Pancreas (tissue), 10 donors: Measurements from ENCODE around the gene HOXA9. TPM values are rescaled to one million over a fixed set of nuclear protein-coding genes. Genes with fewer than 3 reads are reported as not detected.

Experiments
- ATAC-seq, 4 donors: fragments of 200-7000 bp; cut with Tn5 transposase; one replicate each; pipeline versions ENCODE4 v1.8.0 to v1.9.1; 2020; ENCODE audit warnings: mild to moderate bottlenecking in 4 of 4, moderate library complexity in 4 of 4
- DNase-seq, 6 donors: peaks; one replicate each; pipeline ENCODE4 v3.0.0-alpha.2; 2020
- FAIRE-seq: peaks from 2 replicates; lab custom pipeline; 2012; peaks lifted over from hg19 to GRCh38; lab: Jason Lieb, UNC
- H3K27ac ChIP-seq, 4 donors: fragments of 200-600 bp; sonication (generic); 1 replicate in 3 of 4; 2 replicates in 1 of 4; pipeline versions ENCODE4 v1.5.0 to v1.8.0; 2020
- H3K27me3 ChIP-seq, 4 donors: fragments of 200-600 bp; one replicate each; pipeline ENCODE4 v1.8.0; 2021
- H3K36me3 ChIP-seq, 3 donors: fragments of 200-600 bp; sonication (generic) in 1 of 3; one replicate each; pipeline versions ENCODE4 v1.5.0 to v1.8.0; 2020 to 2021
- H3K4me1 ChIP-seq, 3 donors: fragments of 200-600 bp; one replicate each; pipeline ENCODE4 v1.8.0; 2021
- H3K4me3 ChIP-seq, 4 donors: fragments of 200-600 bp; sonication (generic) in 2 of 4; one replicate each; pipeline versions ENCODE4 v1.5.0 to v1.8.0; 2020 to 2021
- H3K9me3 ChIP-seq, 4 donors: fragments of 200-600 bp; one replicate each; pipeline ENCODE4 v1.8.0; 2021
- WGBS, 2 donors: extraction: QIAGEN DNeasy Blood & Tissue Kit; methylation state at CpG; one replicate each; pipeline ENCODE4 v1.1.7; 2013; 5-methylcytosine and 5-hydroxymethylcytosine counted together
- intact Hi-C, 3 donors: fragments of 100-400 bp; cut with DNase I; formaldehyde crosslinking; loops; one replicate each; pipeline versions ENCODE4 v1.11.1 to v1.14.2; 2022
- polyA plus RNA-seq, 2 donors: library from polyadenylated mRNA; stranded (reverse); fragments of 200-250 nt; gene quantifications; one replicate each; pipeline ENCODE4 v1.2.3, GENCODE V29; 2013
- total RNA-seq, 6 donors: library from RNA; stranded (reverse); fragmentation: NEBNext Ultra II Directional in 4 of 6; extraction: Animal tissue kit (Norgen Biotek cat#: 25700) in 4 of 6; gene quantifications; one replicate each; pipeline versions ENCODE4 v1.2.1 to v1.2.4, GENCODE V29; 2021 to 2023
- TF ChIP-seq, protein P1 (sequence below), 4 donors: fragments of 200-600 bp; sonication (generic) in 3 of 4; IDR thresholded peaks; one replicate each; pipeline versions ENCODE4 v1.5.0 to v1.8.0; 2021; ENCODE audit warnings: antibody characterized with exemption in 4 of 4
- donor health status: healthy with polysubstance abuse.
- donor health status: DM: no; HTN: no; CAD: no; lungs with moderate emphysema.
- donor health status: DM: no; HTN: no; CAD: no.
- donor health status: control.
- donor health status: control.
- donor health status: Bipolar disorder and iron deficiency.
- donor health status: DM: yes; HTN: yes; CAD: no.
- donor health status: DM: no; HTN: no; CAD: no.
- donor health status: DM: no; HTN: no; CAD: no.
- donor health status: DM: yes; HTN: yes; CAD: no.

Gene HOXA9
- total and polyA plus RNA-seq, 8 donors = 0.09 to 0.13 TPM; not detected in 6

DNA sequence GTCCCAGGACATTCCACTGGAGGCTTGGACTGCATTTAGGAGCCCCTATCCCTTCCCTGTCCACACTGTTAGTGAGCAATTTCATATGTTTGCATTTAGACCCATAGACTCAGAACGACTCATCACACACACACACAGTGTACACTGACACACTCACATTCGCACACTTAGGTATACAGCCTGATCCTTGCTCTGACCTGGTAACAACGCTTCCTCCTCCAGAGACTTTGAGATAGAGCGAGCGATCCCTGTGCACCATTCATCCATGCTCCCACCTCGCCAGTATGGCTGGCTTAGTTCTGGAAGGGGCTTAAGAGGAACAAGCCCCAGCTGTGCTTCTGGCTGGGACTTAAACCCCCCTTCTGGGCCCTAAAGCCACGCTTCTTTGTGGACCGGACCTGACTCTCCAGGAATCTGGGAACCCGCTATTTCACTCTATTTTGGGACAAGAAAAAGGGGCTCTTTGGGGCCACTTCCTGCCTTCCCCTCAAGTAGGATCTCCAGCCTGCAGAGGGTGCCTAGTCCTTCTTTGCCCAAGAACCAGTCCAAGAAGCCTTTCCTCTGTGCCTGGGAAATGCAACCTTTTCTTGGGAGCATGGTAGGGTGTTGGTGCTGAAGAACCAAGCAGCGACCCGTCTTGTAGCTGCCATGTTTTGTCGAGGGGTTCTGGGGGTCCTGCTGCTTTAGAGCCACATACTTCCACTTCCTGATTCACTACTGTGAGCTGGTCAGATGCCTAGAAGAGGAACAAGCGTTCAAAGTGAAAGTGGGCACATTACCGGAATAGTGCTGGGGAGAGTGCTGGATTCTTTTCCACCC lies 35.6 kb upstream of the HOXA9 start:
- Histone ChIP-seq H3K4me1 (peaks cover 0 to 15% (median 6%) of the 10 kb centered on the region in 3 donors), H3K9me3 (no peaks in the 10 kb centered on the region), H3K27me3 (peaks cover 10 to 83% (median 24%) of the 10 kb centered on the region in 4 donors), H3K36me3 (no peaks in the 10 kb centered on the region), H3K4me3 (peak overlapping the region in 1 of 4 donors; percentile 35), H3K27ac (no peak overlapping the region)
- ATAC-seq = peak in 3 of 4 donors; percentile 26 to 49 (median 46)
- TF ChIP-seq, protein P1, sequence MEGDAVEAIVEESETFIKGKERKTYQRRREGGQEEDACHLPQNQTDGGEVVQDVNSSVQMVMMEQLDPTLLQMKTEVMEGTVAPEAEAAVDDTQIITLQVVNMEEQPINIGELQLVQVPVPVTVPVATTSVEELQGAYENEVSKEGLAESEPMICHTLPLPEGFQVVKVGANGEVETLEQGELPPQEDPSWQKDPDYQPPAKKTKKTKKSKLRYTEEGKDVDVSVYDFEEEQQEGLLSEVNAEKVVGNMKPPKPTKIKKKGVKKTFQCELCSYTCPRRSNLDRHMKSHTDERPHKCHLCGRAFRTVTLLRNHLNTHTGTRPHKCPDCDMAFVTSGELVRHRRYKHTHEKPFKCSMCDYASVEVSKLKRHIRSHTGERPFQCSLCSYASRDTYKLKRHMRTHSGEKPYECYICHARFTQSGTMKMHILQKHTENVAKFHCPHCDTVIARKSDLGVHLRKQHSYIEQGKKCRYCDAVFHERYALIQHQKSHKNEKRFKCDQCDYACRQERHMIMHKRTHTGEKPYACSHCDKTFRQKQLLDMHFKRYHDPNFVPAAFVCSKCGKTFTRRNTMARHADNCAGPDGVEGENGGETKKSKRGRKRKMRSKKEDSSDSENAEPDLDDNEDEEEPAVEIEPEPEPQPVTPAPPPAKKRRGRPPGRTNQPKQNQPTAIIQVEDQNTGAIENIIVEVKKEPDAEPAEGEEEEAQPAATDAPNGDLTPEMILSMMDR (IDR thresholded peaks at IDR 0.05) = no peak
- intact Hi-C loops = no loop called here
- 10 to 15% methylated on average over 14 of the region's 14 CpGs for WGBS, 2 donors
- peak in 1 of 6 donors; percentile 19 for DNase-seq
- FAIRE-seq = no peak

DNA sequence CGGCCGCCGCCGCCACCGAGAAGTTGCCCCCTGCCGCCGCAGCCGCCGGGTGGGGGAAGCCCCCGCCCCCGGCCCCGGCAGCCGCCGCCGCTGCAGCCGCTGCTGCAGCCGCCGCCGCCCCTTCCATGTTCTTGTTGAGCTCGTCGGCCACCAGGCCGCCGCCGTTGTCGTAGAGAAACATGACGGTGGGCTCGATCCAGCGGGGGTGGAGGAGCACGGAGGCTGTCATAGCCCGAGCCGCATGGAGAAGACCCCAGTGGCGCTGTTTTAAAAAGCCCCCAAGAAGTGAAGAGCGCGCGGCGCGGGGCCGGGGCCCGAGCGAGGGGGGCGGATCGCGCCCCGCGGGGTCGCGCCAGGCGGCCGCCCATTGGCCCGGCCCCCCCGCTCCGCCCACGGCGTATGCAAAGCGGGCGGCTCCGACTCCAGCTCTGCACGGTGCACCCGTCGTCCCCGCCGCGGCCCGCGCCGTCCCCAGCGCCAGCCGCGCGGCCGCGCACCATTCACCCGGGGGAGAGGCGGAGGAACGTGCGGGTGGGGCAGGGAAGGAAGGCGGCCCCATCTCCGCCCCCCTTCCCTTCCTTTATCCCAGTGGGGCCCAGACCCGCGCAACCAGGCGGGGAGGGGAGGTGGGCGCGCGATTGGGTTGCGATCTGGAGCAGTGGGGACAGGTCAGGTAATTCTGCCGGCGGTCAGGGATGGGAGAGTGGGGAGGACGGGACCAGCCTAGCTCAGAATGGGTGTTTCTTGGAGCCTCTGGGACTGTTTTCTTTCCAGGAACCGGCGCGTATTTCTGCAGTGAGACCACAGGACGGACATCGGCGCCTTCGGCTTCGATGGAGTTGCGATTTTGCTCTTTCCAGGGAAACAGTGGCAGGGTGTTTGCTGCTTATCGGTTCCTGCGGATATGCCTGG lies 34.8 kb upstream of the HOXA9 start, which contains the start of gene HOXA13:
HOXA13 (minus strand) TSS at position 243 of the 912 bp plus-strand sequence; CDS start at position 229, 14 bp downstream.
- Histone ChIP-seq H3K4me1 (peaks cover 0 to 12% (median 6%) of the 10 kb centered on the region in 3 donors), H3K27ac (no peak within 1 kb of the TSS), H3K4me3 (peak within 1 kb of the TSS in 2 of 4 donors; percentile 23 to 35), H3K27me3 (peaks cover 3 to 83% (median 26%) of the 10 kb centered on the region in 4 donors), H3K36me3 (no peaks in the 10 kb centered on the region), H3K9me3 (no peaks in the 10 kb centered on the region)
- FAIRE-seq (no peak), ATAC-seq (peak; percentile 36 to 54 (median 48)), DNase-seq (peak in 1 of 6 donors; percentile 62)
- TF ChIP-seq, protein P1 (IDR thresholded peaks at IDR 0.05) = no peak
- intact Hi-C loops = loop anchor here in 2 of 3 donors (10.0 kb wide), 2 partner anchors 725 to 825 kb away; no protein-coding TSS in a partner anchor
- WGBS, 2 donors = 5% methylated on average over 59 to 99 of the region's 99 CpGs

DNA sequence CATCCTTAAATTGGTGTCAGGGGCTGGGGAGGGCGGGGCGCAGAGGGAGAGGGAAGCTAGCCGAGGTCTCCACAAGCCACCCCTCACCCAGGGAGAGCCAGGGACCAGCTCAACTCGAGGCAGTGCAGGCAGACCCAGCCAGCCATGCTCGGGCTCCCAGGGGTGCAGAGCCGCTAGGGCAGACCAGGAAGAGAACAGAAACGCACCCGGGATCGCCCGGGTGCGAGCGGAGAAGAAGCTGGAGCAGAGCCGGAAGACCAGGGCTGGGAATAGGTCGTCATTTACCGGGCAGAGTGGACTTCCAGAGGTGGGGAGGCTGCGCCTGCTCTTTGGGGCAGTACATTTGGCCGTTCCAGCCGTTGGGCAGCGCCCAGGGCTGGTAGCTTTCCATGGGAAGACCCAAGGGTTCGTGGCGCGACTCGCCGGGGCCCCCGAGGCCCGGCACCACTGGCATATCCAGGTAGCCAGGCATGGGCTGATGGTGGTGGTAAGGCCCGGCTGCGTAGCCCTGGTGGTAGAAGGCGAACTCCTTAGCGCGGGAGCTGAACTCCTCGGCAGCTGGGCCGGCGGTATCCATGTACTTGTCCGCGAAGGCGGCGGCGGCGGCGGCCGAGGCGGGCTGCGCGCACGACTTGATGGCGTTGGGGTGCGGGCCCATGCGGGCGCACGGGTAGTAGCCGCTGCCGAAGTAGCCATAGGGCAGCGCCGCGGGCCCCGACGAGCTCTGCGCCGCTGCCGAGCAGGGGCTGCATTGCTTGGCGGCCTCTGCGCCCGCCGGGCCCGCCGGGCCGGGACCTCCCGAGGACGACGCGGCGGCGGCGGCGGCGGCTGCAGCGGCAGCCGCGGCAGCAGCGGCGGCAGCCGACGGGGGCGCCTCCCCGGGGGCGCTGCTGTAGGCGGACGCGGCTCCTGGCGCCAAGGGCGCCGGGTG lies 33.8 kb upstream of the HOXA9 start:
- peaks cover 0 to 83% (median 31%) of the 10 kb centered on the region in 4 donors for H3K27me3 ChIP-seq
- H3K4me1 ChIP-seq = peaks cover 0 to 8% (median 6%) of the 10 kb centered on the region in 3 donors
- TF ChIP-seq, protein P1 (IDR thresholded peaks at IDR 0.05) = no peak
- peak in 1 of 6 donors; percentile 68 for DNase-seq
- no peak for FAIRE-seq
- H3K36me3 ChIP-seq = no peaks in the 10 kb centered on the region
- H3K27ac ChIP-seq = no peak overlapping the region
- H3K9me3 ChIP-seq = no peaks in the 10 kb centered on the region
- H3K4me3 ChIP-seq = peak overlapping the region in 1 of 4 donors; percentile 22
- WGBS, 2 donors = 5 to 6% methylated on average over 71 to 93 of the region's 93 CpGs
- ATAC-seq = peak in 1 of 4 donors; percentile 10
- intact Hi-C loops = loop anchor here in 2 of 3 donors (10.0 kb wide), 2 partner anchors 726 to 826 kb away; no protein-coding TSS in a partner anchor
